Heart left ventricle (tissue), 16 donors: ENCODE measurements around the gene LIN7B. TPM values are rescaled to one million over a fixed set of nuclear protein-coding genes. Genes with fewer than 3 reads are reported as not detected.

Experiments
- ATAC-seq, 4 donors: fragments of 200-7000 bp; cut with Tn5 transposase; one replicate each; pipeline ENCODE4 v1.9.1; 2020 to 2022; ENCODE audit warnings: moderate library complexity in 4 of 4, mild to moderate bottlenecking in 3 of 4, moderate number of reproducible peaks in 1 of 4
- DNase-seq, 5 donors: peaks; one replicate each; pipeline ENCODE4 v3.0.0-alpha.2; 2020
- H3K27ac ChIP-seq, 12 donors: fragments of 200-600 bp; sonication (generic) in 4 of 12; one replicate each; pipeline versions ENCODE4 v1.5.0 to v1.8.0; 2016 to 2022; ENCODE audit warnings: mild to moderate bottlenecking in 2 of 12
- H3K27me3 ChIP-seq, 9 donors: fragments of 200-600 bp; sonication (generic) in 2 of 9; one replicate each; pipeline versions ENCODE4 v1.5.1 to v1.8.0; 2016 to 2022; ENCODE audit warnings: mild to moderate bottlenecking in 3 of 9
- H3K36me3 ChIP-seq, 9 donors: fragments of 200-600 bp; sonication (generic) in 2 of 9; one replicate each; pipeline versions ENCODE4 v1.5.0 to v1.8.0; 2018 to 2022; ENCODE audit warnings: mild to moderate bottlenecking in 2 of 9
- H3K4me1 ChIP-seq, 12 donors: fragments of 200-600 bp; sonication (generic) in 4 of 12; one replicate each; pipeline versions ENCODE4 v1.5.0 to v1.8.0; 2016 to 2022; ENCODE audit warnings: mild to moderate bottlenecking in 3 of 12
- H3K4me3 ChIP-seq, 12 donors: fragments of 200-600 bp; sonication (generic) in 4 of 12; one replicate each; pipeline versions ENCODE4 v1.5.0 to v1.8.0; 2017 to 2022; ENCODE audit warnings: mild to moderate bottlenecking in 9 of 12, moderate library complexity in 4 of 12
- H3K9me3 ChIP-seq, 12 donors: fragments of 200-600 bp; sonication (generic) in 4 of 12; one replicate each; pipeline versions ENCODE4 v1.5.0 to v1.8.0; 2016 to 2022; ENCODE audit warnings: mild to moderate bottlenecking in 1 of 12
- CTCF ChIP-seq, 12 donors: fragments of 200-600 bp; sonication (generic) in 4 of 12; IDR thresholded peaks; one replicate each; pipeline versions ENCODE4 v1.5.0 to v1.8.0; 2018 to 2022; ENCODE audit warnings: antibody characterized with exemption in 12 of 12, mild to moderate bottlenecking in 5 of 12
- POLR2A ChIP-seq, 2 donors: fragments of 450-650 bp; IDR thresholded peaks; one replicate each; pipeline ENCODE4 v1.6.1; 2017; ENCODE audit warnings: antibody characterized with exemption in 2 of 2, mild to moderate bottlenecking in 2 of 2, moderate library complexity in 2 of 2
- WGBS, 4 donors: extraction: QIAGEN DNeasy Blood & Tissue Kit in 2 of 4; methylation state at CpG; one replicate each; pipeline versions ENCODE4 v1.1.5 to v1.1.7; 2013 to 2018; 5-methylcytosine and 5-hydroxymethylcytosine counted together
- intact Hi-C, 10 donors: fragments of 100-400 bp; cut with DNase I; formaldehyde crosslinking; loops; one replicate each; pipeline versions ENCODE4 v1.11.1 to v1.14.2; 2022
- long read RNA-seq, 3 donors: library from polyadenylated mRNA; unstranded; transcript quantifications; one replicate each; pipeline ENCODE4 v2.0.0, GENCODE V29; 2020 to 2021
- polyA plus RNA-seq, 2 donors: library from polyadenylated mRNA; stranded (reverse); fragments of 200-250 nt; gene quantifications; one replicate each; pipeline ENCODE4 v1.2.3, GENCODE V29; 2013
- total RNA-seq, 9 donors: library from RNA; depleted of rRNA in 2 of 9; stranded (reverse); fragments of >200 nt in 2 of 9; fragmentation: NEBNext Ultra II Directional in 3 of 9; extraction: Animal tissue kit (Norgen Biotek cat#: 25700) in 3 of 9; gene quantifications; one replicate each; pipeline versions ENCODE4 v1.1.0 to v1.2.4, GENCODE V29; 2016 to 2023
- donor health status: ischemic (EF 13 %, LVEDD 7.1; RV severe dilation, severe dysfunction).
- donor health status: healthy with polysubstance abuse.
- donor health status: DM: no; HTN: yes; CAD: no.
- donor health status: DM: no; HTN: no; CAD: no.
- donor health status: ischemic (EF 25% LVEDD 6.9; RV normal size, moderate dysfunction).
- donor health status: ischemic (EF 25% LVEDD 5.7; RV mildly dilated, moderate dysfunction).
- donor health status: healthy.
- donor health status: DM: yes; HTN: yes; CAD: no.
- donor health status: ischemic (EF 35%, LVEDD 5.7; RV mildly dilated, moderate dysfunction).
- donor health status: nonischemic (EF 11% LVEDD 7.7; RV severe dilation, severe dysfunction).
- donor health status: DM: yes; HTN: yes; CAD: no.
- donor health status: PGD.
- donor health status: ischemic (EF 29% LVEDD 5.4; RV normal size, mild dysfunction).
- donor health status: nonischemic (EF 23%, LVEDD 6.1; RV moderate dilation, normal function).

The LIN7B gene
- total RNA-seq (10 to 100 TPM; 13.4 to 55.8 (median 22.6) TPM), polyA plus RNA-seq (10 to 100 TPM; 12.6 to 40.5 TPM)
- long read RNA-seq, donor 1, transcript LIN7B-201 (6 exons, 755 nt), result major isoform, 14 of 30 reads
- long read RNA-seq, donor 1, partial matches to known transcripts, result 3 of 30 reads
- long read RNA-seq, donor 1, other reads (novel, unspliced or antisense), result 8 of 30 reads
- long read RNA-seq, donor 2, transcript LIN7B-201 (6 exons, 755 nt), result major isoform, 10 of 12 reads
- long read RNA-seq, donor 2, partial matches to known transcripts, result 1 of 12 reads
- long read RNA-seq, donor 2, other reads (novel, unspliced or antisense), result 1 of 12 reads
- long read RNA-seq, donor 3, transcript LIN7B-201 (6 exons, 755 nt), result major isoform, 5 of 14 reads
- long read RNA-seq, donor 3, partial matches to known transcripts, result 5 of 14 reads
- long read RNA-seq, donor 3, other reads (novel, unspliced or antisense), result 3 of 14 reads

GRCh38 chr19:49113762-49114629, at the start of gene LIN7B:
TSS of gene LIN7B (plus strand) at chr19:49114370. CDS start at chr19:49114405, 35 bp downstream.
- H3K4me3 ChIP-seq, result peak within 1 kb of the TSS; percentile 61 to 93 (median 83)
- peak within 1 kb of the TSS; percentile 48 to 91 (median 85) for H3K27ac ChIP-seq
- H3K4me1 ChIP-seq, result peaks cover 5 to 57% (median 31%) of the 10 kb centered on the region in 12 donors
- H3K9me3 ChIP-seq, result no peaks in the 10 kb centered on the region
- peaks cover 0 to 8% (median 4%) of the 10 kb centered on the region in 9 donors for H3K36me3 ChIP-seq
- intact Hi-C loops, result loop anchor here in 5 of 10 donors (2.0 to 5.0 kb wide), 2 partner anchors 17 to 33 kb away; no protein-coding TSS in a partner anchor
- peak in 1 of 2 donors; percentile 35 for TF ChIP-seq POLR2A (IDR thresholded peaks at IDR 0.05)
- TF ChIP-seq CTCF (IDR thresholded peaks at IDR 0.05), result peak in 11 of 12 donors; percentile 29 to 72 (median 56)
- ATAC-seq (peak; percentile 22 to 71 (median 54)), DNase-seq (peak; percentile 70 to 85 (median 78))
- 1 to 2% (median 1%) methylated on average over 40 to 66 of the region's 66 CpGs for WGBS, 4 donors
- no peaks in the 10 kb centered on the region for H3K27me3 ChIP-seq

- no peak for DNase-seq
- intact Hi-C loops, result no loop called here
These were observed 49.2 kb upstream of the LIN7B start, which contains the start of gene NTF4 for GRCh38 chr19:49064768-49065611. TSS of gene NTF4 (minus strand) at chr19:49064818. CDS start at chr19:49061997, 2,821 bp downstream.

More at GRCh38 chr19:49064768-49065611, 49.2 kb upstream of the LIN7B start, which contains the start of gene NTF4:
- Histone ChIP-seq H3K4me3 (peak within 1 kb of the TSS in 10 of 12 donors; percentile 3 to 44 (median 28)), H3K27me3 (peaks cover 0 to 72% (median 20%) of the 10 kb centered on the region in 9 donors), H3K36me3 (no peaks in the 10 kb centered on the region), H3K9me3 (no peaks in the 10 kb centered on the region), H3K27ac (no peak within 1 kb of the TSS), H3K4me1 (peaks cover 0 to 13% (median 6%) of the 10 kb centered on the region in 12 donors)
- WGBS, 4 donors, result 4 to 13% (median 5%) methylated on average over 10 to 53 of the region's 53 CpGs
- no peak for TF ChIP-seq POLR2A (IDR thresholded peaks at IDR 0.05)
- TF ChIP-seq CTCF (IDR thresholded peaks at IDR 0.05), result no peak
- peak in 3 of 4 donors; percentile 19 to 48 (median 44) for ATAC-seq
